GM19328 (cell line): ENCODE measurements around the gene PPT1.

Source experiments
- ATAC-seq: cut with Tn5 transposase; IDR thresholded peaks from one replicate; pipeline ENCODE4 v1.9.1; 2021; ENCODE audit warnings: mild to moderate bottlenecking, moderate library complexity; ENCODE audit not compliant: unreplicated experiment

Gene PPT1

DNA sequence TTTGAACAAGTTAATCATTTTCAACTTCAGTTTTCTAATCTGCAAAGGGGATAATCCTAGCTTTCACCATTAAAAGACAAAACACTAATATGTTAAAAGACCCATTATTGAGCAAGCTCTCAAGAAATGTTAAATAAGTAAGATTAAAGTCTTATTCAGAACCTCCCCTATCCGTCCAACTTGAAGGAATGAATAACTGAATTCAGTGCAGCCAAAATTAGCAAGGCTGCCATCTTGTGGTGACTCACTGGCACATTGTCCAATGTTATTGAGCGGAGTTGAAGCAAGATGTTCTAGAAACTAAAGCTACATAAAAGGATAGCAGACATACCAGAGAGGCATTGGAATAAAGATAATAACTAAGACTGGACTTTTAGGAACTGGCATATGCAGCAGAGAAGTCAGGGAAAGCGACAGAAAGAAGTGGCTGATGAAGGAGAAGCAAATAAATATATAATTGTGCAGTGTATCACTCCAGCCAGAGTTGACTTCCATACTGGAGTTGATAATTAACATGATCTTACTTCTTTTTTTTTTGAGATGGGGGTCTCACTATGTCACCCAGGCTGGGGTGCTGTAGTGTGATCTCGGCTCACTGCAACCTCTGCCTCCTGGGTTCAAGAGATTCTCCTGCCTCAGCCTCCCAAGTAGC, 64.7 kb downstream of the PPT1 start:
- no peak for ATAC-seq

DNA sequence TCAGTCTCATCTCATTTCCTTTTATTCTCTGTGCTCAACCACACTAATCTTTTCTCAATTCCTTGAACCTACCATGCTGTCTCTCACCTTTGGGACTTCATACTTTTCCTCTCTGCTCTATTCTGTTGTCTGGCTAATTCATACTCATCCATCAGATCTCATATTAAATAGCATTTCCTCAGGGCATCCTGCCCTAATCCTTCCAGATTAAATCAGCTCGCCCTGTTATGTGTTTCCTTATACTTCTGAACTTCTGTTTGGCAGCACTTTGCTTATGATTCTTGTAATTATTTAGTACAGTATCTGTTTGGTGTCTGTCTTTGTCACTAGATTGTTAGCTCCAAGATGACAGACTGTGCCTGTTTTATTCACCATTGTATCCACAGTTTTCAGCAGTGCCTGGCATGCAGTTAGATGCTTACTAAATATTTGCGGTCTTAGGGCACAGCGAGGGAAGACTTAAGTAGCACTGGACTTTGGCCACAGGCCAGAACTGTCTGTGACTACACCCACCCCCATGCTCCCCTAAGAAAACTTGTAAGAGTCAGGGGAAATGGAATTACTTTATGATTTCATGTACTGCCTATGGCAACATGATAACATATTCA, 66.4 kb downstream of the PPT1 start:
- ATAC-seq = no peak

DNA sequence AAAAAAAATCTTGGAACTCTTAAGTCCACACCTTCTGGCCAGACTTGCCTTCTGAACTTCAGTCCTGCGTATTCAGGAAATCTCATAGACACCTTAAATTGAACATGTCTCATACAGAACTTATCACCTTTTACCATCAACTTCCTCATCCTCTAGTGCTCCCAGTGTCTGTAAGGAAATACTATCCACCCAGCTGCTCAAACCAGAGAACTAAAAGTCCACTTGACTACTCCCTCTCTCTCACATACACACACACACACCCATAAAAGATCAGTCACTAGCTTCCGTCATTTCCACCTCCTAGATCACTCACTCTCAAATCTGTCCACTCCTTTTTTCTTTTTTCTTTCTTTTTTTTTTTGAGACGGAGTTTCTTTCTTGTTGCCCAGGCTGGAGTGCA, 67.4 kb downstream of the PPT1 start:
- ATAC-seq = no peak

DNA sequence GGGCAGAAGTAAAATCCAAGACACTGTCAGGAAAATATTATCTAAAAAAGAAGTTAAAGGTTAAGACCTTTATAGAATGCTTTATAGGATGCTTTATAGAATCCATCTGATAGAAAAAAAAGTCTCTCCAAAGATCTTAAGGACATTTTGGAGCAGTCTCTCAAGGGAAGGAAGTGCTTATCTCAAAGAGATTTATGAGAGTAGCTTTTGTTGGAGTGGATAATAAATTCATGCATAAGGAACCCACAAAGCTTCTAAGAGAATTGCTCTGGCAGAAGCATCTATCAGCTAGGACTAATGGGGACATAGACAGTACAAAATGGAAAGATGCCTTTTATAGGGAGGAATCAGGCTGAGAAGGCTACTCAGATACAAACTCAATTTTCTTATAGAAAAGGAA, 69.4 kb downstream of the PPT1 start:
- no peak for ATAC-seq

DNA sequence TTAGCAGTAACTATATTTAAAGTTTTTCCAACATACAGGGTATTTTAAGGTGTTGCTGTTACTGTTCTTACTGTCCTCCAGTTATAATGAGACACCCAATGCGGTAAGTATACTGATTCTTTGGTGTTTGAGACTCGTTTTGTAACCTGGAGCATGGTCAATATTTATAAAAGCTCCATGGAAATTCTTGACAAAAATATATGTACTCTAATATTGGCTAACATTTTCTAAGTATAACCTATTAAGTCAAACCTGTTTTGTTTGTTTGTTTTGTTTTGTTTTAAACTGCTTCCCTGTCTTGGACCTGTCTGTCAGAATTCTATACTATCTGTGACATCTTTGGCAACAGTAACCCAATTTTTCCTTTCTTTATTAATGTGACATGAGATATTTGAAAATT, 72.4 kb downstream of the PPT1 start:
- ATAC-seq = no peak

DNA sequence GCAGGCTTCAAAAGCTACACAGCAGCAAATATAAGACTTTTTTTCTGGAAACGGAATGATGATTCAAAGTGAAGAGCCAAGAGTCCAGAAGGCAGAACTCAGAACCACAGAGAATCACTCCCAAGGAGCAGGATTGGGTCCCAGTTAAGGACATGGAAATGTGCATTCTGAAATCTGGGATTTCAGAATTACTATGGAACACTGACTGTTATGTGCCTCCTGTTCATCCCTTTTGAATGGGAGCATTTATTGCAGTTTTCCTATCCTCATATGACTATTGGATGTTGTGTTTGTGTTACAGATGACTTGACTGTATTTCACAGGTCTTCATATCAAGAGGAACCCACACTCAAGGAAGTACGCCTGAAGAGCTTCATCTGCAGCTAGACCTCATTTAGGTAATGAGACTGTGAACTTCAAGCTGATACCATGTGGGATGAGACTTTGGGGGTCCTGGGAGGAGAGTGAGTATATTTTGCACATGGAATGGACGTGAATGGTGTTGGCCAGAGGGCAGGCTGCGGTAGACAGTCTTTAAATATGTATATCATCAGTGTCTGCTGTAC, 73.6 kb downstream of the PPT1 start:
- no peak for ATAC-seq
